OCI-LY3 (cell line): Measurements from ENCODE around the gene NRG2.

ENCODE experiments used
- H2AFZ ChIP-seq: fragments of 200-600, 300-600 bp; shearing (Covaris generic); 2 replicates; pipeline ENCODE4 v1.6.0; 2014; ENCODE audit warnings: antibody characterized with exemption, low read depth, low read length
- H3K27ac ChIP-seq: fragments of 200-600, 300-600 bp; sonication (generic); 2 replicates; pipeline ENCODE4 v1.5.1; 2014; ENCODE audit warnings: mild to moderate bottlenecking, low read length, moderate library complexity, mixed read lengths
- H3K27me3 ChIP-seq: fragments of 200-600, 300-600 bp; sonication (generic); 2 replicates; pipeline ENCODE4 v1.6.1; 2014; ENCODE audit warnings: low read depth, low read length, mixed read lengths
- H3K36me3 ChIP-seq: fragments of 200-600, 300-600 bp; sonication (generic); replicated peaks from 2 replicates; pipeline ENCODE3; 2014; ENCODE audit warnings: low read depth, low read length, mixed read lengths
- H3K4me1 ChIP-seq: fragments of 300-600, 200-600 bp; sonication (generic); 2 replicates; pipeline ENCODE4 v1.6.1; 2014; ENCODE audit warnings: low read length, mixed read lengths
- H3K4me2 ChIP-seq: fragments of 200-600, 300-600 bp; sonication (generic); 2 replicates; pipeline ENCODE4 v1.6.1; 2014; ENCODE audit warnings: low read length, mixed read lengths
- H3K4me3 ChIP-seq: fragments of 300-600, 200-600 bp; sonication (generic); 2 replicates; pipeline ENCODE4 v1.5.1; 2014; ENCODE audit warnings: antibody characterized with exemption, mild to moderate bottlenecking, low read length, moderate library complexity
- H3K79me2 ChIP-seq: fragments of 300-600, 200-600 bp; shearing (Covaris generic); 2 replicates; pipeline ENCODE4 v1.6.1; 2014; ENCODE audit warnings: mild to moderate bottlenecking, low read length, mixed read lengths
- H3K9ac ChIP-seq: fragments of 300-600, 200-600 bp; shearing (Covaris generic); 2 replicates; pipeline ENCODE4 v1.6.0; 2014; ENCODE audit warnings: mild to moderate bottlenecking, low read length, moderate library complexity
- H3K9me3 ChIP-seq: fragments of 200-600, 300-600 bp; shearing (Covaris generic); 2 replicates; pipeline ENCODE4 v1.6.1; 2014; ENCODE audit warnings: low read length, mixed read lengths; ENCODE audit not compliant: insufficient read depth
- H4K20me1 ChIP-seq: fragments of 200-600, 300-600 bp; sonication (generic); 2 replicates; pipeline ENCODE4 v1.6.1; 2016; ENCODE audit warnings: low read length, mixed read lengths; ENCODE audit not compliant: insufficient read depth
- CTCF ChIP-seq: fragments of 200-600, 300-600 bp; sonication (generic); IDR thresholded peaks from 2 replicates; pipeline ENCODE4 v1.5.1; 2014; ENCODE audit warnings: antibody characterized with exemption, low read length, low read depth
- EZH2phosphoT487 ChIP-seq: fragments of 200-600 bp; shearing (Covaris generic); IDR thresholded peaks from 2 replicates; pipeline ENCODE4 v1.6.1; 2018; ENCODE audit warnings: antibody characterized with exemption, mixed run types, low read depth

NRG2 gene

GRCh38 chr5:140073296-140073695, 30.2 kb upstream of the NRG2 start:
- Histone ChIP-seq H3K36me3 (no peaks in the 10 kb centered on the region), H3K4me2 (peak overlapping the region; percentile 33; the same call in 1 of the 2 replicates), H2AFZ (no peak overlapping the region), H3K4me1 (0 out of 2 replicates have a peak, but pooled peaks cover 4% of the 10 kb centered on the region), H3K9ac (no peak overlapping the region), H3K27ac (no peak overlapping the region), H3K4me3 (no peak overlapping the region), H3K9me3 (no peaks in the 10 kb centered on the region), H4K20me1 (no peaks in the 10 kb centered on the region), H3K79me2 (no peaks in the 10 kb centered on the region), H3K27me3 (peaks cover 17% of the 10 kb centered on the region; the same call in 1 of the 2 replicates)
- peak; percentile 61 for TF ChIP-seq CTCF
- TF ChIP-seq EZH2phosphoT487 = no peak

- no peaks in the 10 kb centered on the region for H4K20me1 ChIP-seq
- H3K4me3 ChIP-seq = no peak overlapping the region
- H3K4me1 ChIP-seq = 0 out of 2 replicates have a peak, but pooled peaks cover 4% of the 10 kb centered on the region
- no peak overlapping the region for H3K4me2 ChIP-seq
- no peaks in the 10 kb centered on the region for H3K36me3 ChIP-seq
- H3K27ac ChIP-seq = no peak overlapping the region
- H3K79me2 ChIP-seq = no peaks in the 10 kb centered on the region
- H3K9me3 ChIP-seq = no peaks in the 10 kb centered on the region
- no peak overlapping the region for H2AFZ ChIP-seq
- H3K27me3 ChIP-seq = peaks cover 17% of the 10 kb centered on the region; the same call in 1 of the 2 replicates
- no peak overlapping the region for H3K9ac ChIP-seq
- TF ChIP-seq EZH2phosphoT487 = no peak
- no peak for TF ChIP-seq CTCF
Measured at GRCh38 chr5:140072812-140073211, 29.7 kb upstream of the NRG2 start.

DNA sequence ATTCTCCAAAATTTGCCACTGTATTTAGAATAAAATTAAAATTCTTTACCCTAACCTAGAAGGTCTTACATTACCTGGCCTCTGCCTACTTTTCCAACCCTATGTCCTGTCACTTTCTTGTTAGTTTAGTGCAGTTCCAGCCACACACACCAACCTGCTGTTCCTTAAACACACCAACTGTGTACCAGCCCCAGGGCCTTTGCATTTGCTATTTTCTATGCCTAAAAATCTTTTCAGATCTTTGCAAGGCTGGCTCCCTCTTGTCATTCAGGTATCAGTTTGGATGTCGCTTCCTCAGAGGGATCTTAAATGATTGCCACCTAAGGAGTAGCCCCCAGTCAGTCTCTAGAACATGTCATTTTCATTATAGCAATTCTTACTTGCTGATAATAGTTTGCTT, 17.7 kb upstream of the NRG2 start:
- H3K4me1 ChIP-seq = no peaks in the 10 kb centered on the region
- no peak overlapping the region for H3K4me3 ChIP-seq
- no peak overlapping the region for H3K4me2 ChIP-seq
- H3K79me2 ChIP-seq = no peaks in the 10 kb centered on the region
- H3K9ac ChIP-seq = no peak overlapping the region
- TF ChIP-seq EZH2phosphoT487 (no peak), CTCF (no peak)
- no peak overlapping the region for H3K27ac ChIP-seq
- H2AFZ ChIP-seq = no peak overlapping the region
- H4K20me1 ChIP-seq = no peaks in the 10 kb centered on the region
- no peaks in the 10 kb centered on the region for H3K36me3 ChIP-seq
- no peaks in the 10 kb centered on the region for H3K9me3 ChIP-seq
- peaks cover 24% of the 10 kb centered on the region for H3K27me3 ChIP-seq

- Histone ChIP-seq H4K20me1 (no peaks in the 10 kb centered on the region), H3K27ac (no peak overlapping the region), H2AFZ (no peak overlapping the region), H3K79me2 (no peaks in the 10 kb centered on the region), H3K27me3 (peaks cover 39% of the 10 kb centered on the region), H3K9ac (no peak overlapping the region), H3K4me2 (no peak overlapping the region), H3K4me1 (no peaks in the 10 kb centered on the region), H3K9me3 (no peaks in the 10 kb centered on the region), H3K36me3 (no peaks in the 10 kb centered on the region), H3K4me3 (no peak overlapping the region)
- TF ChIP-seq CTCF (no peak), EZH2phosphoT487 (no peak)
Measured at GRCh38 chr5:140058212-140058932, 15.3 kb upstream of the NRG2 start.
